ENCODE data around the gene MKRN2.
"Not testable (repeated sequence)": the region's sequence is repeated elsewhere in the genome, so short reads cannot be mapped to it uniquely, and the experiment has no call there.

MKRN2 gene

DNA sequence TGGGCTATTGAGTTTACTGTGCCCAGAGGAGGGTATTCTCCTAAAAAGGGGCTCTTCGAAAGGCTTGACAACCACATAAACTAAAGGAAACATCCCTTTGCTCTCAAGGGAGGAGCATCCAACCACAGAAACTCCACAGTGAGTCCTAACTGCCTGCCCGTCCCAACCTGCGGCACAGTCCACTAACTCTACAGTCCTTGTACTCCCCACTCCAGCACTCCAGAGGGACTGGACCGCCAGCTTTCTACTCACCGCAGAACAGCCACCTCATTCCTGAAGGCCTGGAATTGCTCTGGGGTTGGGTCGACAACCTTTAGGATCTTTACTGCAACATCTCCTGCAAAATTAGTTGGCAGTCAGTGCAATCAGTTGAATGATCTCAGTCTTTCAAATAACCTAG lies 34.6 kb downstream of the MKRN2 start:
- no peak for DNase-seq

- no peak for DNase-seq
Observed at GRCh38 chr3:12591997-12592715, 35.3 kb downstream of the MKRN2 start.

GRCh38 chr3:12593473-12593872 lies 36.6 kb downstream of the MKRN2 start:
- no peak for DNase-seq

GRCh38 chr3:12598890-12599289 lies 42.0 kb downstream of the MKRN2 start:
- DNase-seq, result no peak

GRCh38 chr3:12601072-12601471 lies 44.2 kb downstream of the MKRN2 start:
- DNase-seq, result no peak

- DNase-seq, result no peak
Observed at GRCh38 chr3:12603969-12604368, 47.1 kb downstream of the MKRN2 start.

DNA sequence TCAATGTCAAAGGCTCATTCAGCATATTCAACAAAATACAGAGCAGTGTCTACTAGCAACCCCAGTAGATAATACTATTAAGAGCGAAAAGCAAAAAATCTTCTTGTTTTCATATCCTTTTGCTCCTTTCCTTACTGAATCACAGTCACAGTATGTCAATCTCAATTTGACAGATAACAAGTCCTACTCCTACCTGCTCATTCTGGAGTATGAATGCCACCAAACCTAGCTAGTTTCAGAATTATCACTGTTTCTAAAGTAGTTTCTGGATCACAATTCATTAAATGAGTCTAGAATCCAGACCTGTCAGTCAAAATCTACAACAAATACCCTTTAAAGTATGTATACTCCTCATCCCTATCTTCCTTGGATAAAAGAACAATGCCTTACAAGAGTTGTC lies 51.5 kb downstream of the MKRN2 start:
- no peak for DNase-seq

GRCh38 chr3:12611117-12611516 lies 54.2 kb downstream of the MKRN2 start:
- DNase-seq, result no peak

DNA sequence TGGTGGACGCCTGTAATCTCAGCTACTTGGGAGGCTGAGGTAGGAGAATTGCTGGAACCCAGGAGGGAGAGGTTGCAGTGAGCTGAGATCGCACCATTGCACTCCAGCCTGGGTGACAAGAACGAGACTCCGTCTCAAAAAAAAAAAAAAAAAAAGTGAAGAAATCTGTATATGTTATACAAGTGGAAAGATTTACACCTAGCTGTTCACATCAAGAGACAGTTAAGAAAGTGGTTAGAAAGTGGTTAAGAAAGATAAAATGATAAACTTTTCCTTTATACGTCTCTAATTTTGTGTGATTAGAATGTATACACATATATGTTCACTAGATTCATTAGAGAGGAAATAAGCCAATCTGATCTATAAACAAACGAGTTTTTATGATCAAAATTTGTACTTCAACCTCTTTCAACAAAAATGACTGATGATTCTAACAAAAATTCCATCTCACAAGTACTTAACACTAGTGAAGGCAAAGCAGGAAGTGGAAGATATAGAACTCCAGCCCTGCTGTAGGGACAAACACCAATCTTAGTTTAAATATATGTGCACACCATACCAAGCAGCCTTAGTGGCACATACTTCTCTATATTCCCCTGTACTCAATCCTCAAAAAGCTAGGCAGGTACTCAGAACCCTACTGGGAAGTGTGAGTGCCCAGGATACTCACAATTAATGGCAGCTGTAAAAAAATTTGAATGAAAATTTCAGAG lies 55.8 kb downstream of the MKRN2 start:
- DNase-seq, result no peak

DNA sequence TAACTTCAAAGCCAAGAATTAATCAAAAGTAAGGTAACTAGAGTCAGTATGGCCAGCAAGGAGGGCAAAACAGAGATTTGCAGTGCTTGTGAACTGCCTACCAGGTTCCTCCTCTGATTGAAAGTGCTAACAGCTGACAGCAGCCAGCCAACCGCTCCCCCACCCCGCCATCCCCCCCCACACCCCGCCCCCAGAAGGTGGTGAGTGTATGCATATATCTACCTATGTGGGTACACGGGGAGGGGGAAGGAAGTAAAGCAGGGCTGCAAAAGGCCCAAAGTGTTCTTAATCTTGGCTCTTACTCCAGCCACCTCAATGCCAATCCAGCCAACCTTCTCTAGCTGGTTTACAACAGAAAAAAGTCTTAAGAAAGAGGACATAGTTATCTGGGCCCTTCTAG lies 56.4 kb downstream of the MKRN2 start:
- DNase-seq, result no peak

DNA sequence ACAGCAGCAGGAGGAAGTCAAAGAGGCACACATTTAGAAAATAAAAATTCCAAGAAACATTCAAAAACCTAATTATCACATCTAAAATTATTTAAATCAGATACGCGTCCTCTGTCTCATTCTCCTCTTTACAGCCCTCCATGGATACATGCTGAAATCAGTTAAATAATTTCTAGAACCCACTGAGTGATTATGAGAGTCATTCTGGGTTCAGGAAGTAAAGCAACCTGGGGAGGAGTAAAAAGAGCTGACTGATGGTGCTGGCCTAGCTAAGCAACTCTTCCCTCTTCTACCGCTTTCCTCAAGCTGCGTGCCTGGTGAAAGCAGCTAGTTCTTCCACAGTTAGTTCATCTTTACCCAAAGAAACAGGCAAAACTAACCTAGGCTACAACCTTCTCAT lies 58.4 kb downstream of the MKRN2 start:
- DNase-seq, result no peak

GRCh38 chr3:12618426-12618825 lies 61.5 kb downstream of the MKRN2 start:
- DNase-seq, result no peak

DNA sequence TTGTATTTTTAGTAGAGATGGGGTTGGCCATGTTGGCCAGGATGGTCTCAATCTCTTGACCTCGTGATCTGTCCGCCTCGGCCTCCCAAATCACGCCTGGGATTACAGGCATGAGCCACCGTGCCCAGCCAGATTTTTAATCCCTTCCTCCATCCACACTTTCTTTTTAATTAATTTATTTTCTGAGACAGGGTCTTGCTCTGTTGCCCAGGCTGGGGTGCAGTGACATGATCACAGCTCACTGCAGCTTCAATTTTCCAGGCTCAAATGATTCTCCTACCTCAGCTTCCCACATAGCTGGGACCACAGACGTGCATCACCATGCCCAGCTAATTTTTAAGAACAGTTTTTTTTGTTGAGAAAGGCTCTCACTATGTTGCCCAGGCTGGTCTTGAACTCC lies 63.4 kb downstream of the MKRN2 start:
- no peak for DNase-seq

GRCh38 chr3:12620729-12621128 lies 63.8 kb downstream of the MKRN2 start:
- DNase-seq, result no peak

DNA sequence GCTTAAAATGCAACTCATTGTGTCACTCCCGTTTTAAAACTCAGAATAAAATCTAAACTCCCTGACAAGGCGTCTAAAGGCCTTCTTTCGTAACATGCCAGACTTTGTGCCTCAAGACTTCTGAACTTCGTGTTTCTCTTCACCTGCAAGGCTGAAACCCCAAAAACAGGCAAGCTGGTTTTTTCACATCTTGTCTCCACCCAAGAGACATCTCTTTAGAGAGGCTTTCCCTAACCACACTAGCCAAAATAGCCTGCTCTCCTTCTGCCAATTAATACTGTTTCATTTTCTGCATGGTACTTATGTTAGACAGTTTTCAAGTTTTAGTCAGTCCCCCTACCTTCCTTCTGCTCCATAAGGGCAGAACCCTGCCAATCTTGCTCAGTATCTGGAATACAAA lies 65.4 kb downstream of the MKRN2 start:
- DNase-seq, result no peak

DNA sequence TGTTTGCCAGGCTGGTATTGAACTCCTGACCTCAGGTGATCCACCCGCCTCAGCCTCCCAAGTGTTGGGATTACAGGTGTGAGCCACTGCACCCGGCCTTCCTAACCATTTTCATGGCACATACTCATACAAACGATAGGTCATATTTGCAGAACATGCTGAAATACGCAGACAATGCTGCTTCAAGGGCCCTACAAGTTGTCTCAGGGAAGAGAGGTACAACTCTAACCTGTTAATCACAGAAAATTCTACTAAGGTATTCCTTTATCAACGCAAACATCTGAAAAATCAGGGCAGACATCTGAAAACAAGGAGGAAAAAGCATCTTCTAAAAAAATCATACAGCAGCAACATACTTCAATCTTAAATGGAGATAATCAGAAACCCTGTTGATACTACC lies 67.2 kb downstream of the MKRN2 start:
- no peak for DNase-seq

- DNase-seq, result not testable (repeated sequence)
Observed at GRCh38 chr3:12624964-12625363, 68.1 kb downstream of the MKRN2 start.

DNA sequence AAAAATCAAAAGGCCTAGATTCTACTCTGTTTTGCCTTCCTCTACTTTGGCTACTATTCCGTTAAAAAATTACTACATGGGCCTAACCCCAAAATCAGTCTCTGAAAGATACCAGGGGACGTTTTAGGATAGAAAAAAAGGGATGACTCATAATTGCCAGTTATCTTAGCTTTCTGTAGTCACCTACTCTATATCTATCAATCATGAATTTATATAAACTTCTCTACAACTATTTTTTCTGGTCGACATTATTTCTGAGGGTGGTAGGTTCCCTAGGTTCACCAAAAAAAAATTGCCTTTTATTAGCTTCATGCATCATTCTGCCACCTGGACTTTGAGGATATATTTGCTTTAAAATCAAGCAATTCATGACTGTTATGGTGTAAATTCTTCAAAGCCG lies 70.5 kb downstream of the MKRN2 start:
- DNase-seq, result no peak

DNA sequence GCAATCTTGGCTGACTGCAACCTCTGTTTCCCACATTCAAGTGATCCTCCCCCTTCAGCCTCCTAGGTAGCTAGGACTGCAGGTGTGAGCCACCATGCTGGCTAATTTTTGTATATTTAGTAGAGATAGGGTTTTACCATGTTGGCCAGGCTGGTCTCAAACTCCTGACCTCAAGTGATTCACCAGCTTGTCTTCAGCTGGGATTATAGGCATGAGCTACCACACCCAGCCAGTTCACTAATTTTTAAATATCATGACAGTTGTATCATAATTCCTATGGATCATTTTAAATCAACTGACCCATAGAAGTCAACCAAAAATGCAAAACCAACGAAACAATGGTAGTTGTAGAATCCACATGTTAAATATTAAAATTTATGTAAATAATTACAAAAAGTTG lies 71.9 kb downstream of the MKRN2 start:
- DNase-seq, result no peak

DNA sequence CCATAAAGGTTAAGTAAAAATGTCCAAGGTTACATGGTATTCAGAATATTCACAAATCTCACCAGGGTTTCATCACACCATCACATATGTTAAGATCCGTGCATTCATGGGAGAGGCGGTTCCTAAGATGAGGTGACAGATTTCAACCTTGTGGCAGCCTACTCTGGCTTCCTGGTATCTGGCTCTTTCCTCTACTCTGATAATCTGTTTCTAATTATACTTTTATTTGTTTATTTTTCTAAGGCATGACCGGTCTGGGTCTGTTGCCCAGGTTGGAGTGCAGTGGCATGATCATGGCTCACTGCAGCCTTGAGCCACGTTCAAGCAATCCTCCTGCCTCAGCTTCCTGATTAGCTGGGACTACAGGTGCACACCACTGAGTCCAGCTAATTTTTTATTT lies 72.7 kb downstream of the MKRN2 start:
- no peak for DNase-seq

DNA sequence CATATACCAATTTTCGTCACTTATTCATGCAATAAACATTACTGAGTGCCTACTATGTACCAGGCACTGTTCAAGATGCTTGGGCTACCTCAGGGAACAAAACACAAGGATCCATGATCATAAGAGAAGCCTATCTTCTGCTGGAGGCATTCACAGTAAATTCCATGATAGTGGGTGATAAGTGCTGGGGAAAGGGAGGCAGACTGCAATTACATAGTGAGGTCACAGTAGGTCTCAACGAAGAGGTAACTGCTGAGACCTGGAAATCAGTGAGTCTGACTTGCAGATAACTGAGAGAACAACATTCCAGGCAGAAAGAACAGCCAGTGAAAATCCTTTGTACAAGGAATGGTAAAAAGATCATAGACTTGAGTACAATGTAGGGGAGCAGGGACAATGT lies 73.4 kb downstream of the MKRN2 start:
- no peak for DNase-seq

DNA sequence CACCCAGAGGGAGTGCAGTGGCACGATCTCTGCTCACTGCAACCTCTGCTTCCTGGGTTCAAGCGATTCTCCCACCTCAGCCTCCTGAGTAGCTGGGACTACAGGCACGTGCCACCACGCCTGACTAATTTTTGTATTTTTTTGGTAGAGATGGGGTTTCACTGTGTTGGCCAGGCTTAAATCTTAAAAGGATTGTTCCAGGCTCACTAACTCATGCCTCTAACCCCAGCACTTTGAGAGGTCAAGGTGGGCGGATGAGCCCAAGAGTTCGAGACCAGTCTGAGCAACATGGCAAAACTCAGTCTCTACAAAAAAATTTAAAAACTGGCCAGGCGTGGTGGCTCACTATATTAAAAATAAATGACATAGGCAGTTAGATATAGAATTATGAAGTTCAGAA lies 74.0 kb downstream of the MKRN2 start:
- not testable (repeated sequence) for DNase-seq

- no peak for DNase-seq
Observed at GRCh38 chr3:12632523-12632922, 75.6 kb downstream of the MKRN2 start.

DNA sequence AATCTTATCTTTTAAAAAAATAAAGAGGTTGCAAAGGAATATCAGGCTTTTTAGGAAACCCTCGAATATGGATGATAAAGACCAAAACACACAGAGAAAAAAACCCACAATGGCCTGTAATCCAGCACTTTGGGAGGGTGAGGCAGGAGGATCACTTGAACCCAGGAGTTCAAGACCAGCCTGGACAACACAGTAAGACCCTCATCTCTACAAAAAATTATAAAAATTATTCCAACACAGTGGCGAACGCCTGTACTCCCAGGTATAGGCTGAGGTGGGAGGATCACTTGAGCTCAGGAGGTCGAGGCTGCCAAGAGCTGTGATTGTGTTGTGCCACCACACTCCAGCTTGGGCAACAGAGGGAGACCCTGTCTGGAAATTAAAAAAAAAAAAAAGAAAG lies 76.2 kb downstream of the MKRN2 start:
- no peak for DNase-seq
